Central memory CD8-positive, alpha-beta T cell (primary cell): ENCODE results near the gene C20orf96.
"Not testable (repeated sequence)": the region's sequence is repeated elsewhere in the genome, so short reads cannot be mapped to it uniquely, and the experiment has no call there.

Experiments used
- ATAC-seq: fragments of 150-1000 bp; cut with Tn5 transposase; replicated peaks from 2 replicates; pipeline ENCODE4 v1.10.0; 2022; ENCODE audit warnings: mild to moderate bottlenecking, moderate FRiP score, moderate number of reproducible peaks; ENCODE audit not compliant: poor library complexity, severe bottlenecking; ENCODE audit errors: extremely low read depth
- DNase-seq, 2 donors: peaks; one replicate each; pipeline ENCODE4 v3.0.0; 2021; ENCODE audit warnings: low spot score in 2 of 2
- H3K27ac Mint-ChIP-seq: one replicate; pipeline ENCODE4 v1.8.0; 2022; ENCODE audit warnings: low read depth, mild to moderate bottlenecking, moderate library complexity, mixed read lengths
- H3K27me3 Mint-ChIP-seq: one replicate; pipeline ENCODE4 v1.8.0; 2022; ENCODE audit warnings: mixed read lengths
- H3K36me3 Mint-ChIP-seq: one replicate; pipeline ENCODE4 v1.8.0; 2022; ENCODE audit warnings: mild to moderate bottlenecking, moderate library complexity, mixed read lengths; ENCODE audit not compliant: insufficient read depth
- H3K4me1 Mint-ChIP-seq: one replicate; pipeline ENCODE4 v1.8.0; 2022; ENCODE audit warnings: mixed read lengths
- H3K4me3 Mint-ChIP-seq: one replicate; pipeline ENCODE4 v1.8.0; 2022; ENCODE audit warnings: mild to moderate bottlenecking, moderate library complexity, mixed read lengths
- H3K9me3 Mint-ChIP-seq: one replicate; pipeline ENCODE4 v1.8.0; 2022; ENCODE audit warnings: mixed read lengths

The C20orf96 gene

GRCh38 chr20:290084-290831, at the start of gene C20orf96:
Gene C20orf96 (minus strand): TSS chr20:290750. CDS start chr20:290610, 140 bp downstream.
- ATAC-seq (peak; percentile 83), DNase-seq (peak; percentile 62)
- H3K27me3 Mint-ChIP-seq = no peaks in the 10 kb centered on the region
- H3K27ac Mint-ChIP-seq = no peak within 1 kb of the TSS
- no peaks in the 10 kb centered on the region for H3K4me1 Mint-ChIP-seq
- H3K36me3 Mint-ChIP-seq = peaks cover 3% of the 10 kb centered on the region
- H3K4me3 Mint-ChIP-seq = no peak within 1 kb of the TSS
- no peaks in the 10 kb centered on the region for H3K9me3 Mint-ChIP-seq

GRCh38 chr20:336040-336439, 45.5 kb upstream of the C20orf96 start:
- not testable (repeated sequence) for H3K36me3 Mint-ChIP-seq, H3K27me3 Mint-ChIP-seq, H3K9me3 Mint-ChIP-seq, DNase-seq, H3K4me1 Mint-ChIP-seq, H3K4me3 Mint-ChIP-seq, H3K27ac Mint-ChIP-seq, ATAC-seq

- Mint-ChIP-seq H3K9me3 (no peaks in the 10 kb centered on the region), H3K4me3 (no peak overlapping the region), H3K36me3 (no peaks in the 10 kb centered on the region), H3K27ac (no peak overlapping the region), H3K4me1 (no peaks in the 10 kb centered on the region), H3K27me3 (no peaks in the 10 kb centered on the region)
- ATAC-seq (no peak), DNase-seq (no peak)
These were observed 44.0 kb upstream of the C20orf96 start for GRCh38 chr20:334578-334977.

- ATAC-seq (peak; percentile 43), DNase-seq (peak; percentile 34 to 49)
- Mint-ChIP-seq H3K27ac (no peak overlapping the region), H3K27me3 (no peaks in the 10 kb centered on the region), H3K9me3 (no peaks in the 10 kb centered on the region), H3K4me1 (peaks cover 10% of the 10 kb centered on the region), H3K36me3 (no peaks in the 10 kb centered on the region), H3K4me3 (no peak overlapping the region)
These were observed 39.9 kb upstream of the C20orf96 start for GRCh38 chr20:330233-331149.

GRCh38 chr20:329851-330232, 39.3 kb upstream of the C20orf96 start:
- DNase-seq = no peak
- H3K4me1 Mint-ChIP-seq = peaks cover 10% of the 10 kb centered on the region
- no peak overlapping the region for H3K27ac Mint-ChIP-seq
- H3K9me3 Mint-ChIP-seq = no peaks in the 10 kb centered on the region
- H3K27me3 Mint-ChIP-seq = no peaks in the 10 kb centered on the region
- H3K4me3 Mint-ChIP-seq = no peak overlapping the region
- peaks cover 2% of the 10 kb centered on the region for H3K36me3 Mint-ChIP-seq
- no peak for ATAC-seq

GRCh38 chr20:328975-329695, 38.6 kb upstream of the C20orf96 start:
- DNase-seq (no peak), ATAC-seq (no peak)
- Mint-ChIP-seq H3K27me3 (no peaks in the 10 kb centered on the region), H3K4me1 (peaks cover 10% of the 10 kb centered on the region), H3K4me3 (peak overlapping the region; percentile 68), H3K36me3 (peaks cover 3% of the 10 kb centered on the region), H3K9me3 (no peaks in the 10 kb centered on the region), H3K27ac (no peak overlapping the region)

GRCh38 chr20:328027-328974, 37.8 kb upstream of the C20orf96 start:
- Mint-ChIP-seq H3K27ac (peak overlapping the region; percentile 77), H3K27me3 (no peaks in the 10 kb centered on the region), H3K4me3 (peak overlapping the region; percentile 68), H3K4me1 (peaks cover 10% of the 10 kb centered on the region), H3K36me3 (peaks cover 3% of the 10 kb centered on the region), H3K9me3 (no peaks in the 10 kb centered on the region)
- DNase-seq (no peak), ATAC-seq (no peak)

GRCh38 chr20:327186-328026, 36.9 kb upstream of the C20orf96 start:
- Mint-ChIP-seq H3K4me1 (peaks cover 10% of the 10 kb centered on the region), H3K9me3 (no peaks in the 10 kb centered on the region), H3K27me3 (no peaks in the 10 kb centered on the region), H3K36me3 (peaks cover 3% of the 10 kb centered on the region), H3K4me3 (peak overlapping the region; percentile 68), H3K27ac (peak overlapping the region; percentile 77)
- peak; percentile 36 to 48 for DNase-seq
- ATAC-seq = no peak

GRCh38 chr20:326645-327185, 36.2 kb upstream of the C20orf96 start:
- peaks cover 3% of the 10 kb centered on the region for H3K36me3 Mint-ChIP-seq
- no peaks in the 10 kb centered on the region for H3K27me3 Mint-ChIP-seq
- H3K4me3 Mint-ChIP-seq = peak overlapping the region; percentile 68
- no peaks in the 10 kb centered on the region for H3K9me3 Mint-ChIP-seq
- DNase-seq (no peak), ATAC-seq (no peak)
- peaks cover 10% of the 10 kb centered on the region for H3K4me1 Mint-ChIP-seq
- H3K27ac Mint-ChIP-seq = peak overlapping the region; percentile 62

GRCh38 chr20:325889-326644, 35.5 kb upstream of the C20orf96 start:
- ATAC-seq = no peak
- H3K9me3 Mint-ChIP-seq = no peaks in the 10 kb centered on the region
- peak; percentile 19 to 29 for DNase-seq
- no peak overlapping the region for H3K27ac Mint-ChIP-seq
- no peaks in the 10 kb centered on the region for H3K27me3 Mint-ChIP-seq
- H3K36me3 Mint-ChIP-seq = peaks cover 3% of the 10 kb centered on the region
- peak overlapping the region; percentile 89 for H3K4me3 Mint-ChIP-seq
- H3K4me1 Mint-ChIP-seq = peaks cover 10% of the 10 kb centered on the region
